Stomach (tissue), 9 donors: ENCODE data around the gene GLIPR2. TPM values are rescaled to one million over a fixed set of nuclear protein-coding genes. Genes with fewer than 3 reads are reported as not detected.

Source experiments
- DNase-seq, 2 donors: peaks; one replicate each; pipeline versions ENCODE4 v3.0.0 to v3.0.0-alpha.2; 2013 to 2019
- H3K27ac ChIP-seq, 5 donors: fragments of 200-600 bp in 4 of 5; sonication (generic) in 4 of 5; one replicate each; pipeline ENCODE4 v1.5.1; 2013 to 2019; ENCODE audit warnings: mild to moderate bottlenecking in 1 of 5, moderate library complexity in 1 of 5
- H3K27me3 ChIP-seq, 3 donors: fragments of 200-600 bp; sonication (generic); one replicate each; pipeline ENCODE4 v1.5.1; 2017 to 2019; ENCODE audit warnings: mixed run types in 1 of 3
- H3K36me3 ChIP-seq, 4 donors: fragments of 200-600 bp; sonication (generic); 1 replicate in 3 of 4; 2 replicates in 1 of 4; pipeline ENCODE4 v1.5.1; 2016 to 2019
- H3K4me1 ChIP-seq, 4 donors: fragments of 200-600 bp; sonication (generic); one replicate each; pipeline ENCODE4 v1.5.1; 2016 to 2019
- H3K4me3 ChIP-seq, 4 donors: fragments of 200-600 bp; sonication (generic) in 3 of 4; one replicate each; pipeline ENCODE4 v1.5.1; 2016 to 2019; ENCODE audit warnings: mild to moderate bottlenecking in 1 of 4
- H3K9me3 ChIP-seq, 4 donors: fragments of 200-600 bp; sonication (generic); one replicate each; pipeline ENCODE4 v1.5.1; 2016 to 2019
- CTCF ChIP-seq, 7 experiments: fragments of 450-650 bp in 4 of 7; fragments of 200-600 bp in 3 of 7; sonication (generic) in 3 of 7; IDR thresholded peaks; one replicate each; pipeline ENCODE4 v1.5.1; 2016 to 2019; ENCODE audit warnings: antibody characterized with exemption in 7 of 7, control low read depth in 2 of 7, mild to moderate bottlenecking in 1 of 7
- EP300 ChIP-seq: sonication (generic); formaldehyde crosslinking; IDR thresholded peaks from one replicate; pipeline ENCODE4 v1.6.1; 2017; ENCODE audit warnings: antibody characterized with exemption
- POLR2A ChIP-seq, 4 donors: fragments of 450-650 bp; IDR thresholded peaks; one replicate each; pipeline ENCODE4 v1.6.1; 2016; ENCODE audit warnings: antibody characterized with exemption in 4 of 4, control low read depth in 2 of 4, mild to moderate bottlenecking in 1 of 4, moderate library complexity in 1 of 4
- POLR2AphosphoS5 ChIP-seq, 3 donors: sonication (generic); formaldehyde crosslinking; IDR thresholded peaks; one replicate each; pipeline ENCODE4 v1.6.1; 2016; ENCODE audit warnings: antibody characterized with exemption in 3 of 3
- whole genome bisulfite sequencing, 5 donors: extraction: QIAGEN DNeasy Blood & Tissue Kit in 3 of 5; methylation state at CpG; one replicate each; pipeline versions ENCODE4 v1.1.5 to v1.1.7; 2013 to 2018; 5-methylcytosine and 5-hydroxymethylcytosine counted together
- intact Hi-C: fragments of 100-400 bp; cut with DNase I; formaldehyde crosslinking; loops from one replicate; pipeline ENCODE4 v1.15.1; 2023; ENCODE audit warnings: low total_unique reads
- polyA plus RNA-seq, 3 donors: library from polyadenylated mRNA; stranded (reverse); fragments of 200-250 nt; gene quantifications; one replicate each; pipeline ENCODE4 v1.2.3, GENCODE V29; 2013
- total RNA-seq, 5 donors: library from RNA; depleted of rRNA; stranded (reverse); fragments of >200 nt; gene quantifications; one replicate each; pipeline versions ENCODE4 v1.1.0 to v1.2.3, GENCODE V29; 2014 to 2016
- donor health status: healthy with polysubstance abuse.
- donor health status: Bipolar disorder and iron deficiency.
- donor health status: healthy.

The GLIPR2 gene
- total and polyA plus RNA-seq, 8 donors = 3.5 to 40.6 (median 32.8) TPM

- 87 to 94% (median 89%) methylated on average over 4 of the region's 4 CpGs for WGBS, 5 donors
- H3K27ac ChIP-seq = peak overlapping the region in 1 of 5 donors; percentile 64
- no peak overlapping the region for H3K4me3 ChIP-seq
- H3K4me1 ChIP-seq = peaks cover 3 to 67% (median 34%) of the 10 kb centered on the region in 4 donors
- H3K9me3 ChIP-seq = no peaks in the 10 kb centered on the region
- intact Hi-C loops = no loop called here
- H3K27me3 ChIP-seq = no peaks in the 10 kb centered on the region
- no peak for TF ChIP-seq EP300
- TF ChIP-seq POLR2A (IDR thresholded peaks at IDR 0.05) = no peak
- no peak for TF ChIP-seq CTCF (IDR thresholded peaks at IDR 0.05)
- no peak for TF ChIP-seq POLR2AphosphoS5 (IDR thresholded peaks at IDR 0.05)
- peaks cover 53 to 93% (median 90%) of the 10 kb centered on the region in 4 donors for H3K36me3 ChIP-seq
- DNase-seq = no peak
Observed at GRCh38 chr9:36213387-36213786, 76.9 kb downstream of the GLIPR2 start.

Other genes starting within 250 kb of the GLIPR2 start
- 10 to 100 TPM in 1 of 5 donors, 1 to 10 TPM in 2, under 1 TPM in 1, not detected in 1; 0.92 to 28.7 (median 7.7) TPM for gene HRCT1, start 230.5 kb upstream of the GLIPR2 start, total RNA-seq
- gene HRCT1, start 230.5 kb upstream of the GLIPR2 start, polyA plus RNA-seq = 1 to 10 TPM in 1 of 3 donors, under 1 TPM in 1, not detected in 1; 0.50 to 4.3 TPM
- 1 to 10 TPM in 2 of 5 donors, not detected in 3; 1.2 to 2.4 TPM for gene SPAAR, start 227.2 kb upstream of the GLIPR2 start, total RNA-seq
- gene SPAAR, start 227.2 kb upstream of the GLIPR2 start, polyA plus RNA-seq = under 1 TPM; 0.30 to 0.92 (median 0.68) TPM
- gene OR2S2, start 178.6 kb upstream of the GLIPR2 start, total RNA-seq = not detected
- not detected for gene OR2S2, start 178.6 kb upstream of the GLIPR2 start, polyA plus RNA-seq
- gene RECK, start 99.8 kb upstream of the GLIPR2 start, total RNA-seq = 10 to 100 TPM in 3 of 5 donors, 1 to 10 TPM in 2; 4.3 to 19.3 (median 13.3) TPM
- gene RECK, start 99.8 kb upstream of the GLIPR2 start, polyA plus RNA-seq = 1 to 10 TPM; 2.3 to 4.7 (median 2.3) TPM
- 1 to 10 TPM in 2 of 5 donors, under 1 TPM in 1, not detected in 2; 0.45 to 1.3 (median 1.2) TPM for gene CCIN, start 32.7 kb downstream of the GLIPR2 start, total RNA-seq
- gene CCIN, start 32.7 kb downstream of the GLIPR2 start, polyA plus RNA-seq = under 1 TPM in 2 of 3 donors, not detected in 1; 0.08 to 0.31 TPM
- 100 to 1,000 TPM in 3 of 5 donors, 10 to 100 TPM in 2; 25.1 to 890 (median 117) TPM for gene CLTA, start 54.2 kb downstream of the GLIPR2 start, total RNA-seq
- gene CLTA, start 54.2 kb downstream of the GLIPR2 start, polyA plus RNA-seq = 100 to 1,000 TPM; 164 to 322 (median 196) TPM
- 10 to 100 TPM in 4 of 5 donors, 1 to 10 TPM in 1; 2.3 to 63.1 (median 21.7) TPM for gene GNE, start 121.7 kb downstream of the GLIPR2 start, total RNA-seq
- gene GNE, start 121.7 kb downstream of the GLIPR2 start, polyA plus RNA-seq = 1 to 10 TPM; 2.6 to 5.3 (median 4.0) TPM